ENCODE results near the gene SMU1. TPM values are rescaled to one million over a fixed set of nuclear protein-coding genes. Genes with fewer than 3 reads are reported as not detected.

The SMU1 gene
- total and polyA plus RNA-seq, 4 experiments from 2014 or later, result 21.8 to 33.0 (median 31.2) TPM

DNA sequence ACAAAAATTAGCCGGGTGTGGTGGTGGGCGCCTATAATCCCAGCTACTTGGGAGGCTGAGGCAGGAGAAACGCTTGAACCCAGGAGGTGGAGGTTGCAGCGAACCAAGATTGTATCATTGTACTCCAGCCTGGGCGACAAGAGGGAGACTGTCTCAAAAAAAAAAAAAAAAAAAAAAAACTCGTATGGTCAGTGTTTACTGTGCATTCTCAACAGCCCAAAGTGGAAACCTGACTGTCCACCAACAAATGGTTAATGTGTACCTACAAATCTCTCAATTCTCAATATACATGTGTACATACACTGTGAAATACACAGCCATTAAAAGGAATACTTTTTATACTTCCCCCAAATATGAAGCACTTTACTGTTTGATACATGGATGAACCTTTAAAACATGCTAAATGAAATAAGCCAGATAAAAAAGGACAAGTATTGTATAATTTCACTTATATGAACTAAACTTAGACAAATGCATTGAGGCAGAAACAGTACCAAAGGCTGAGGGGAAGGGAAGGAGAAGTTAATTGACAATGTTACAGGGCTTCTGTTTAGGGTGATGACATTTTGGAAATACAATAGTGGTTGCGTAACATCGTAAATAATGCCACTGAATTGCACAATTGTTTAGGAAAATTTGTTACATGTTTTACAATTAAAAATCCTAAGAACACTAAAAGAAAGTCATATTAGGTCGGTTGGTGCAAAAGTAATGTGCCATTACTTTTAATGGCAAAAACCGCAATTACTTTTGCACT lies 34.9 kb downstream of the SMU1 start:
- Histone ChIP-seq H3K36me3 (ENCODE audit: insufficient read depth, low read length) (peaks cover 18% of the 10 kb centered on the region), H3K4me1 (ENCODE audit: insufficient read depth, low read length) (peaks cover 8% of the 10 kb centered on the region), H3K9me3 (ENCODE audit: control insufficient read depth in 1 of 2, low read length in 2 of 2) (no peaks in the 10 kb centered on the region), H3K4me3 (ENCODE audit: low read length in 2 of 2) (no peak overlapping the region), H3K27me3 (ENCODE audit: insufficient read depth, low read length) (no peaks in the 10 kb centered on the region), H3K27ac (ENCODE audit: low read depth, low read length) (no peak overlapping the region)
- H3K4me1 Mint-ChIP-seq, result peaks cover 10 to 23% (median 17%) of the 10 kb centered on the region in 4 donors
- H3K27ac Mint-ChIP-seq, result peak overlapping the region in 2 of 7 donors; percentile 53 to 71
- POLR2A ChIA-PET (ENCODE audit: partially characterized antibody), result interaction anchor here (3.5 to 5.5 kb wide), 2 partner anchors 15 to 16 kb away, joined by 39 to 47 read pairs; partner anchors contain the start of gene DNAJA1
- CTCF ChIA-PET (ENCODE audit: partially characterized antibody), result no interaction called here
- H3K4me3 Mint-ChIP-seq, result no peak overlapping the region
- intact Hi-C loops (cut with micrococcal nuclease), result loop anchor here (5.0 kb wide), 1 partner anchor 36 kb away; the partner anchor contains the start of gene SMU1
- H3K36me3 Mint-ChIP-seq, result peaks cover 19 to 43% of the 10 kb centered on the region in 2 donors
- no peaks in the 10 kb centered on the region for H3K27me3 Mint-ChIP-seq
- DNase-seq, result no peak
- peaks cover 0 to 5% (median 0%) of the 10 kb centered on the region in 8 donors for H3K9me3 Mint-ChIP-seq

GRCh38 chr9:33040792-33041431 lies 35.6 kb downstream of the SMU1 start:
- Histone ChIP-seq H3K4me3 (ENCODE audit: low read length in 2 of 2) (no peak overlapping the region), H3K36me3 (ENCODE audit: insufficient read depth, low read length) (peaks cover 25% of the 10 kb centered on the region), H3K4me1 (ENCODE audit: insufficient read depth, low read length) (peaks cover 8% of the 10 kb centered on the region), H3K27ac (ENCODE audit: low read depth, low read length) (no peak overlapping the region), H3K9me3 (ENCODE audit: control insufficient read depth in 1 of 2, low read length in 2 of 2) (no peaks in the 10 kb centered on the region), H3K27me3 (ENCODE audit: insufficient read depth, low read length) (no peaks in the 10 kb centered on the region)
- ChIA-PET POLR2A (ENCODE audit: partially characterized antibody) (interaction anchor here (5.5 kb wide), 1 partner anchor 15 kb away, joined by 47 read pairs; the partner anchor contains the start of gene DNAJA1), CTCF (ENCODE audit: partially characterized antibody) (interaction anchor here (0.8 kb wide), 1 partner anchor 13 kb away, joined by 3 read pairs; no protein-coding TSS in a partner anchor)
- peaks cover 0 to 4% (median 0%) of the 10 kb centered on the region in 8 donors for H3K9me3 Mint-ChIP-seq
- peaks cover 12 to 28% (median 20%) of the 10 kb centered on the region in 4 donors for H3K4me1 Mint-ChIP-seq
- no peak for DNase-seq
- peaks cover 20 to 45% of the 10 kb centered on the region in 2 donors for H3K36me3 Mint-ChIP-seq
- intact Hi-C loops (cut with micrococcal nuclease), result loop anchor here (5.0 kb wide), 1 partner anchor 36 kb away; the partner anchor contains the start of gene SMU1
- H3K27ac Mint-ChIP-seq, result peak overlapping the region in 4 of 7 donors; percentile 29 to 74 (median 62)
- no peak overlapping the region for H3K4me3 Mint-ChIP-seq
- H3K27me3 Mint-ChIP-seq, result no peaks in the 10 kb centered on the region

GRCh38 chr9:33032865-33033264 lies 43.6 kb downstream of the SMU1 start:
- H3K4me3 ChIP-seq (ENCODE audit: low read length in 2 of 2), result no peak overlapping the region
- Mint-ChIP-seq H3K4me3 (no peak overlapping the region), H3K27ac (peak overlapping the region in 5 of 7 donors; percentile 0 to 29 (median 9)), H3K9me3 (no peaks in the 10 kb centered on the region), H3K27me3 (no peaks in the 10 kb centered on the region), H3K36me3 (peaks cover 54 to 92% of the 10 kb centered on the region in 2 donors), H3K4me1 (peaks cover 34 to 66% (median 50%) of the 10 kb centered on the region in 4 donors)
- H3K9me3 ChIP-seq (ENCODE audit: control insufficient read depth in 1 of 2, low read length in 2 of 2), result no peaks in the 10 kb centered on the region
- peaks cover 52% of the 10 kb centered on the region for H3K4me1 ChIP-seq (ENCODE audit: insufficient read depth, low read length)
- no peak for DNase-seq
- ChIA-PET CTCF (ENCODE audit: partially characterized antibody) (no interaction called here), POLR2A (ENCODE audit: partially characterized antibody) (interaction anchor here (3.0 kb wide), 1 partner anchor 7 kb away, joined by 30 read pairs; the partner anchor contains the start of gene DNAJA1)
- intact Hi-C loops (cut with micrococcal nuclease), result no loop called here
- no peaks in the 10 kb centered on the region for H3K27me3 ChIP-seq (ENCODE audit: insufficient read depth, low read length)
- H3K36me3 ChIP-seq (ENCODE audit: insufficient read depth, low read length), result peaks cover 76% of the 10 kb centered on the region
- H3K27ac ChIP-seq (ENCODE audit: low read depth, low read length), result no peak overlapping the region

GRCh38 chr9:33032292-33032691 lies 44.2 kb downstream of the SMU1 start:
- Histone ChIP-seq H3K4me3 (ENCODE audit: low read length in 2 of 2) (no peak overlapping the region), H3K27me3 (ENCODE audit: insufficient read depth, low read length) (no peaks in the 10 kb centered on the region), H3K27ac (ENCODE audit: low read depth, low read length) (no peak overlapping the region), H3K36me3 (ENCODE audit: insufficient read depth, low read length) (peaks cover 77% of the 10 kb centered on the region), H3K9me3 (ENCODE audit: control insufficient read depth in 1 of 2, low read length in 2 of 2) (no peaks in the 10 kb centered on the region), H3K4me1 (ENCODE audit: insufficient read depth, low read length) (peaks cover 58% of the 10 kb centered on the region)
- Mint-ChIP-seq H3K27me3 (no peaks in the 10 kb centered on the region), H3K4me3 (no peak overlapping the region), H3K9me3 (no peaks in the 10 kb centered on the region), H3K27ac (peak overlapping the region in 5 of 7 donors; percentile 9 to 39 (median 29)), H3K4me1 (peaks cover 34 to 67% (median 53%) of the 10 kb centered on the region in 4 donors), H3K36me3 (peaks cover 55 to 92% of the 10 kb centered on the region in 2 donors)
- intact Hi-C loops (cut with micrococcal nuclease), result no loop called here
- no peak for DNase-seq
- ChIA-PET CTCF (ENCODE audit: partially characterized antibody) (no interaction called here), POLR2A (ENCODE audit: partially characterized antibody) (no interaction called here)

- intact Hi-C loops (cut with micrococcal nuclease), result no loop called here
- Histone ChIP-seq H3K27ac (ENCODE audit: low read depth, low read length) (no peak overlapping the region), H3K9me3 (ENCODE audit: control insufficient read depth in 1 of 2, low read length in 2 of 2) (no peaks in the 10 kb centered on the region), H3K36me3 (ENCODE audit: insufficient read depth, low read length) (peaks cover 68% of the 10 kb centered on the region), H3K27me3 (ENCODE audit: insufficient read depth, low read length) (no peaks in the 10 kb centered on the region), H3K4me3 (ENCODE audit: low read length in 2 of 2) (no peak overlapping the region), H3K4me1 (ENCODE audit: insufficient read depth, low read length) (peaks cover 73% of the 10 kb centered on the region)
- CTCF ChIA-PET (ENCODE audit: partially characterized antibody), result no interaction called here
- peaks cover 0 to 2% (median 0%) of the 10 kb centered on the region in 8 donors for H3K9me3 Mint-ChIP-seq
- POLR2A ChIA-PET (ENCODE audit: partially characterized antibody), result interaction anchor here (1.1 to 1.3 kb wide), 2 partner anchors 136 to 260 kb away, joined by 3 read pairs; partner anchors contain the start of genes B4GALT1 and NFX1
- no peak for DNase-seq
- H3K4me3 Mint-ChIP-seq, result peak overlapping the region in 3 of 8 donors; percentile 29 to 66 (median 38)
- no peaks in the 10 kb centered on the region for H3K27me3 Mint-ChIP-seq
- H3K4me1 Mint-ChIP-seq, result peaks cover 43 to 77% (median 61%) of the 10 kb centered on the region in 4 donors
- peaks cover 55 to 89% of the 10 kb centered on the region in 2 donors for H3K36me3 Mint-ChIP-seq
- peak overlapping the region in 2 of 7 donors; percentile 13 to 98 for H3K27ac Mint-ChIP-seq
These were observed 46.2 kb downstream of the SMU1 start for GRCh38 chr9:33030285-33030684.

DNA sequence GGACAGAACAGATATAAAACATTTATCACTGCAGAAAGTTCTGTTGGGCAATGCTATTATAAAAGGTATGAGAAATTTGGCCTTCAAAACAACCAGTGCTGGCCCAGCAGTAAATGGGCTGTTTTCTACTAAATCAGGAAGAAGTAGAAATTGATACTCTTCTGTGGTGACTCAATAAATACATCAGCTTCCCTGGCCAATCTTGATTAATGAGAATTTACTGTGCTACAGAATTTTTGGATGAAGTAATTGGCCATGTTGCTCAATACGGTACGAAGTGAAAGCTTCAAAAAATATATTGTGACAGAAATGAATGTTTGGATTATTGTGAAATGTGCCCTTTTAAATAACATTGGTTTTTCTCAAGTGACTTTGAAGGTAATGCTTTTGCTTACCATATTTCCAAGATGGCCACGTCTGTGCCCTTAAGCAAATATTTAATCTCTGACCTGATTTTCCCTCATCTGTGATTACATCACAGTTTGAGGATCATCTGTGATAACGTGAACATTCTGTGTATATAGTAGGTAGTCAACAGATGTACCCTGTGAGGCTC lies 47.2 kb downstream of the SMU1 start:
- Mint-ChIP-seq H3K36me3 (peaks cover 52 to 85% of the 10 kb centered on the region in 2 donors), H3K27ac (peak overlapping the region; percentile 4 to 98 (median 90)), H3K4me3 (peak overlapping the region in 7 of 8 donors; percentile 6 to 82 (median 29)), H3K27me3 (no peaks in the 10 kb centered on the region), H3K4me1 (peaks cover 43 to 83% (median 63%) of the 10 kb centered on the region in 4 donors), H3K9me3 (peaks cover 0 to 2% (median 0%) of the 10 kb centered on the region in 8 donors)
- intact Hi-C loops (cut with micrococcal nuclease), result loop anchor here (5.0 to 10.0 kb wide), 2 partner anchors 785 to 1958 kb away; partner anchors contain the start of genes DNAJB5 and UBE2R2
- CTCF ChIA-PET (ENCODE audit: partially characterized antibody), result interaction anchor here (1.1 kb wide), 1 partner anchor 43 kb away, joined by 3 read pairs; no protein-coding TSS in a partner anchor
- POLR2A ChIA-PET (ENCODE audit: partially characterized antibody), result interaction anchor here (1.1 to 1.5 kb wide), 3 partner anchors 28 to 261 kb away, joined by 3 read pairs; partner anchors contain the start of genes APTX, B4GALT1 and NFX1
- no peaks in the 10 kb centered on the region for H3K9me3 ChIP-seq (ENCODE audit: control insufficient read depth in 1 of 2, low read length in 2 of 2)
- DNase-seq, result no peak
- peaks cover 75% of the 10 kb centered on the region for H3K4me1 ChIP-seq (ENCODE audit: insufficient read depth, low read length)
- no peaks in the 10 kb centered on the region for H3K27me3 ChIP-seq (ENCODE audit: insufficient read depth, low read length)
- no peak overlapping the region for H3K4me3 ChIP-seq (ENCODE audit: low read length in 2 of 2)
- peaks cover 59% of the 10 kb centered on the region for H3K36me3 ChIP-seq (ENCODE audit: insufficient read depth, low read length)
- H3K27ac ChIP-seq (ENCODE audit: low read depth, low read length), result peak overlapping the region; percentile 18
